Testis (tissue), 3 donors: ENCODE measurements around the gene MRNIP. TPM values are rescaled to one million over a fixed set of nuclear protein-coding genes. Genes with fewer than 3 reads are reported as not detected.

Experiments used
- DNase-seq: peaks from one replicate; pipeline ENCODE4 v3.0.0-alpha.2; 2019
- H3K27ac ChIP-seq, 2 donors: fragments of 200-600 bp; sonication (generic); one replicate each; pipeline ENCODE4 v1.5.1; 2019
- H3K27me3 ChIP-seq: fragments of 200-600 bp; sonication (generic); one replicate; pipeline ENCODE4 v1.5.1; 2019
- H3K36me3 ChIP-seq: fragments of 200-600 bp; sonication (generic); one replicate; pipeline ENCODE4 v1.5.1; 2017; ENCODE audit warnings: low read depth; ENCODE audit errors: missing control alignments
- H3K4me1 ChIP-seq: fragments of 200-600 bp; sonication (generic); one replicate; pipeline ENCODE4 v1.5.1; 2019
- H3K4me3 ChIP-seq, 2 donors: fragments of 200-600 bp; sonication (generic); one replicate each; pipeline ENCODE4 v1.5.1; 2017 to 2019
- H3K9me3 ChIP-seq: fragments of 200-600 bp; sonication (generic); one replicate; pipeline ENCODE4 v1.5.1; 2017
- CTCF ChIP-seq, 3 experiments: fragments of 450-650 bp in 2 of 3; fragments of 200-600 bp in 1 of 3; sonication (generic) in 1 of 3; IDR thresholded peaks; one replicate each; pipeline ENCODE4 v1.5.1; 2016 to 2019; ENCODE audit warnings: antibody characterized with exemption in 3 of 3, mild to moderate bottlenecking in 2 of 3, moderate library complexity in 1 of 3
- POLR2A ChIP-seq: fragments of 450-650 bp; IDR thresholded peaks from one replicate; pipeline ENCODE4 v1.6.1; 2017; ENCODE audit warnings: antibody characterized with exemption, mild to moderate bottlenecking, moderate library complexity
- WGBS, 2 donors: methylation state at CpG; one replicate each; pipeline ENCODE4 v1.1.5; 2018; 5-methylcytosine and 5-hydroxymethylcytosine counted together
- intact Hi-C: fragments of 100-400 bp; cut with DNase I; formaldehyde crosslinking; loops from one replicate; pipeline ENCODE4 v1.15.1; 2023; ENCODE audit warnings: low total_unique reads
- polyA plus RNA-seq: library from polyadenylated mRNA; stranded (reverse); fragments of 350-450 nt; fragmentation: Illumina TruSeq; extraction: RNeasy Lipid Tissue Mini Kit (QIAGEN cat#74804); gene quantifications from one replicate; pipeline ENCODE4 v1.2.3, GENCODE V29; 2014; ENCODE audit warnings: low read depth, low replicate concordance; ENCODE audit not compliant: insufficient read depth
- total RNA-seq, 2 donors: library from RNA; depleted of rRNA; stranded (reverse); fragments of >200 nt; gene quantifications; one replicate each; pipeline ENCODE4 v1.2.3, GENCODE V29; 2016

MRNIP gene
- total and polyA plus RNA-seq, 3 donors from 2014 or later, result 34.9 to 61.4 (median 58.7) TPM

- Histone ChIP-seq H3K36me3 (peaks cover 3% of the 10 kb centered on the region), H3K27me3 (no peaks in the 10 kb centered on the region), H3K4me3 (no peak overlapping the region), H3K4me1 (no peaks in the 10 kb centered on the region), H3K9me3 (no peaks in the 10 kb centered on the region), H3K27ac (no peak overlapping the region)
- intact Hi-C loops, result no loop called here
- TF ChIP-seq CTCF (IDR thresholded peaks at IDR 0.05), result no peak
- no peak for TF ChIP-seq POLR2A
- 93 to 97% methylated on average over 3 to 12 of the region's 12 CpGs for WGBS, 2 donors
- DNase-seq, result no peak
These were observed 21.5 kb upstream of the MRNIP start for GRCh38 chr5:179880066-179880650.

GRCh38 chr5:179879690-179880010 is 21.0 kb upstream of the MRNIP start:
- intact Hi-C loops, result no loop called here
- TF ChIP-seq CTCF (IDR thresholded peaks at IDR 0.05) (no peak), POLR2A (no peak)
- Histone ChIP-seq H3K36me3 (peaks cover under 1% of the 10 kb centered on the region), H3K27me3 (no peaks in the 10 kb centered on the region), H3K27ac (no peak overlapping the region), H3K9me3 (no peaks in the 10 kb centered on the region), H3K4me3 (no peak overlapping the region), H3K4me1 (no peaks in the 10 kb centered on the region)
- DNase-seq, result no peak
- WGBS, 2 donors, result 82 to 97% methylated on average over 13 of the region's 13 CpGs

GRCh38 chr5:179879003-179879689 is 20.5 kb upstream of the MRNIP start:
- 84 to 90% methylated on average over 19 to 30 of the region's 31 CpGs for whole genome bisulfite sequencing, 2 donors
- Histone ChIP-seq H3K27ac (no peak overlapping the region), H3K4me3 (no peak overlapping the region), H3K27me3 (no peaks in the 10 kb centered on the region), H3K36me3 (no peaks in the 10 kb centered on the region), H3K4me1 (no peaks in the 10 kb centered on the region), H3K9me3 (no peaks in the 10 kb centered on the region)
- TF ChIP-seq POLR2A, result no peak
- intact Hi-C loops, result no loop called here
- DNase-seq, result no peak

- Histone ChIP-seq H3K27me3 (no peaks in the 10 kb centered on the region), H3K9me3 (no peaks in the 10 kb centered on the region), H3K27ac (no peak overlapping the region), H3K4me3 (no peak overlapping the region), H3K4me1 (no peaks in the 10 kb centered on the region), H3K36me3 (no peaks in the 10 kb centered on the region)
- intact Hi-C loops, result no loop called here
- TF ChIP-seq CTCF (IDR thresholded peaks at IDR 0.05), result no peak
- TF ChIP-seq POLR2A, result no peak
- no peak for DNase-seq
- 95 to 96% methylated on average over 14 to 25 of the region's 26 CpGs for WGBS, 2 donors
These were observed 19.8 kb upstream of the MRNIP start for GRCh38 chr5:179878222-179879002.

- H3K36me3 ChIP-seq, result no peaks in the 10 kb centered on the region
- 75 to 80% methylated on average over 3 of the region's 3 CpGs for WGBS, 2 donors
These were observed 18.0 kb upstream of the MRNIP start for GRCh38 chr5:179876610-179876952.

More at GRCh38 chr5:179876610-179876952, 18.0 kb upstream of the MRNIP start:
- Histone ChIP-seq H3K27ac (no peak overlapping the region), H3K9me3 (no peaks in the 10 kb centered on the region), H3K27me3 (no peaks in the 10 kb centered on the region), H3K4me3 (no peak overlapping the region), H3K4me1 (no peaks in the 10 kb centered on the region)
- TF ChIP-seq CTCF (IDR thresholded peaks at IDR 0.05) (no peak), POLR2A (no peak)
- intact Hi-C loops, result no loop called here
- no peak for DNase-seq
